Lung (tissue), 12 donors: ENCODE results near the gene TTC23. TPM values are rescaled to one million over a fixed set of nuclear protein-coding genes. Genes with fewer than 3 reads are reported as not detected.
A peak's percentile ranks its signal among the peaks of the same experiment; 100 is the strongest.

ENCODE experiments used
- ATAC-seq: fragments of 200-7000 bp; cut with Tn5 transposase; one replicate; pipeline ENCODE4 v1.9.1; 2020; ENCODE audit warnings: moderate number of reproducible peaks; ENCODE audit not compliant: insufficient read depth, low FRiP score
- DNase-seq, 3 donors: peaks; one replicate each; pipeline ENCODE4 v3.0.0-alpha.2; 2013 to 2017
- H3K27ac ChIP-seq, 2 donors: one replicate each; pipeline ENCODE4 v1.5.1; 2013; ENCODE audit warnings: mild to moderate bottlenecking in 2 of 2, moderate library complexity in 2 of 2, control low read depth in 1 of 2, inconsistent platforms in 1 of 2, low read depth in 1 of 2, low read length in 1 of 2
- H3K27me3 ChIP-seq, 3 donors: one replicate each; pipeline ENCODE4 v1.5.1; 2013; ENCODE audit warnings: low read length in 2 of 3; ENCODE audit not compliant: control insufficient read depth in 3 of 3, insufficient read depth in 3 of 3
- H3K36me3 ChIP-seq, 4 donors: one replicate each; pipeline ENCODE4 v1.5.1; 2013; ENCODE audit warnings: low read length in 4 of 4, mild to moderate bottlenecking in 1 of 4, moderate library complexity in 1 of 4; ENCODE audit not compliant: control insufficient read depth in 4 of 4, insufficient read depth in 4 of 4
- H3K4me1 ChIP-seq, 5 donors: one replicate each; pipeline ENCODE4 v1.5.1; 2013; ENCODE audit warnings: low read length in 5 of 5, mild to moderate bottlenecking in 2 of 5, moderate library complexity in 1 of 5; ENCODE audit not compliant: control insufficient read depth in 5 of 5, insufficient read depth in 5 of 5
- H3K4me3 ChIP-seq: one replicate; pipeline ENCODE4 v1.5.1; 2013; ENCODE audit warnings: mild to moderate bottlenecking, control low read depth, moderate library complexity
- H3K9ac ChIP-seq, 2 donors: one replicate each; pipeline ENCODE4 v1.5.1; 2013; ENCODE audit warnings: low read length in 2 of 2, control low read depth in 1 of 2; ENCODE audit not compliant: insufficient read depth in 1 of 2
- H3K9me3 ChIP-seq, 4 donors: one replicate each; pipeline ENCODE4 v1.5.1; 2013; ENCODE audit warnings: low read length in 3 of 4, mild to moderate bottlenecking in 1 of 4, moderate library complexity in 1 of 4; ENCODE audit not compliant: control insufficient read depth in 4 of 4, insufficient read depth in 3 of 4
- CTCF ChIP-seq: IDR thresholded peaks from 2 replicates; pipeline ENCODE4 v1.5.1; 2012; ENCODE audit warnings: mild to moderate bottlenecking; ENCODE audit errors: control extremely low read depth, extremely low read depth
- WGBS, 2 donors: extraction: QIAGEN DNeasy Blood & Tissue Kit; methylation state at CpG; one replicate each; pipeline ENCODE4 v1.1.7; 2013; 5-methylcytosine and 5-hydroxymethylcytosine counted together
- polyA plus RNA-seq, 2 donors: library from polyadenylated mRNA; stranded (reverse); fragments of 200-250 nt; gene quantifications; one replicate each; pipeline ENCODE4 v1.2.1, GENCODE V29; 2013
- total RNA-seq, 2 donors: library from RNA; depleted of rRNA in 1 of 2; stranded (reverse); fragments of >200 nt in 1 of 2; gene quantifications; one replicate each; pipeline ENCODE4 v1.2.1, GENCODE V29; 2014 to 2021
- donor health status: control.
- donor health status: control.
- donor health status: Bipolar disorder and iron deficiency.
- donor health status: healthy.
- donor health status: DM: yes; HTN: yes; CAD: no.

TTC23 gene
- total and polyA plus RNA-seq, 4 donors: 6.2 to 48.5 (median 10.6) TPM

DNA sequence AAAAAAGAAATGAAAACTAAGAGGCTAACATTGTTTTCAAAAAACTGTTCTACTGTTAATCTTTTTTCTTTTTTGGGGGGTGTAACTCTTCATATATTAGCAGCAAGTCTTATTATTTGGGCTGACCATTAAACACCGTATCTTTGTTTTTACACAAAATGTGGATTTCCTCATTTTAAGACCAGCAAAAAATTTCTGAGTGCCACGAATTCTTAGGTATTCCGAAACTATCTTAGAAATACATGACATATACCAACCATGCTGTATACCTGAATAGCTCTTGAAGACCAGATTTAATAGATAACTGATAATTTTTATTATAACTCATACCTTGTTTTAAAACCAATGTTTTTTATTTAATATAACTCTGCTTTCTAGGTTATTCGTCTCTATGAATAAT lies 620 bp upstream of the TTC23 start:
- H3K27me3 ChIP-seq: no peaks in the 10 kb centered on the region
- ATAC-seq (no peak), DNase-seq (peak in 1 of 3 donors; percentile 29)
- H3K9me3 ChIP-seq: peaks cover 0 to 1% (median 0%) of the 10 kb centered on the region in 4 donors
- peak overlapping the region in 1 of 2 donors; percentile 99 for H3K27ac ChIP-seq
- H3K4me1 ChIP-seq: peaks cover 2 to 27% (median 6%) of the 10 kb centered on the region in 5 donors
- WGBS, 2 donors: 41 to 47% methylated on average over 4 of the region's 4 CpGs
- H3K9ac ChIP-seq: peak overlapping the region in 1 of 2 donors; percentile 99
- no peak for TF ChIP-seq CTCF
- peaks cover 0 to 2% (median under 1%) of the 10 kb centered on the region in 4 donors for H3K36me3 ChIP-seq
- no peak overlapping the region for H3K4me3 ChIP-seq

DNA sequence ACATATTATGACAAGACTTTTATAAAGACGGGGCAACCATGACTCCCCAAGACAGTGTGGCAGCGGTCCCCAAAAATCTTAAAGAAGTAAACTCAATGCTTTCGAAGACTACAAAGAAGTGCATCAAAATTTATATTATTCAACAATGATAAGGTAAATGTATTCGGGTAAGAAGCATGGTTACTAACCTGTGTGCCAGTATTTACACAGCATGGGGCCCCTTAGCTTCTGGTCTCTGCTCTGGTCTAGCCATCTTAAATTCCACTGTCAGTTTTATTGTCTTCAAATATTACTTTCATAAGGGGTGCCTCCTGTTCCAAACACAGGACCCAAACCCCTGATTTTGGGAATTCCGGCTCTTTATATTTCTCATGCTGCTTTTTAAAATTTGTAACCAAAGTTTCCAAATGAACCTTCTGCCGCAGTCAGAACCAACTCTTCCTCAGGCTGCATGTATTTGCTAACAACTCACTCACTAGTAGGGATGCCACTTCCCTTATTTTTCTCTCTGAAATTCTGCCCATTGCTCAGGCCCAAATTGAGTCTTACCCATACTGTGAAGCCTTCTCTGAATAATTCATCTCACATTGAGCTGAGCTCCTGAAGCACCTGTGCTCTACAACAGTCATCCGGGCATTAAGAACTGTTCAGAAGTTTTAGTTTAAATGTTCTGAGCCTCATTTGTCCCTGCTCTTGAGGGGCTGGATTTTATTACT lies 1.2 kb downstream of the TTC23 start:
- H3K4me3 ChIP-seq: no peak overlapping the region
- no peaks in the 10 kb centered on the region for H3K27me3 ChIP-seq
- H3K9me3 ChIP-seq: peaks cover 0 to 1% (median 0%) of the 10 kb centered on the region in 4 donors
- peak overlapping the region; percentile 30 to 96 for H3K9ac ChIP-seq
- 80 to 83% methylated on average over 7 of the region's 7 CpGs for WGBS, 2 donors
- TF ChIP-seq CTCF: no peak
- DNase-seq (no peak), ATAC-seq (no peak)
- peaks cover 0 to 3% (median under 1%) of the 10 kb centered on the region in 4 donors for H3K36me3 ChIP-seq
- H3K4me1 ChIP-seq: peaks cover 2 to 27% (median 6%) of the 10 kb centered on the region in 5 donors
- H3K27ac ChIP-seq: no peak overlapping the region

GRCh38 chr15:99247062-99247461 lies 2.3 kb downstream of the TTC23 start:
- Histone ChIP-seq H3K27me3 (no peaks in the 10 kb centered on the region), H3K4me1 (peaks cover 0 to 23% (median 2%) of the 10 kb centered on the region in 5 donors), H3K36me3 (peaks cover 0 to 3% (median under 1%) of the 10 kb centered on the region in 4 donors), H3K27ac (no peak overlapping the region), H3K9ac (no peak overlapping the region), H3K4me3 (no peak overlapping the region), H3K9me3 (peaks cover 0 to 1% (median 0%) of the 10 kb centered on the region in 4 donors)
- ATAC-seq (no peak), DNase-seq (no peak)
- no peak for TF ChIP-seq CTCF
- WGBS, 2 donors: 70 to 75% methylated on average over 3 of the region's 3 CpGs
